GM18526 (cell line): ENCODE data around the gene STK32B.

Experiments
- POLR2A ChIP-seq: IDR thresholded peaks from 3 replicates; pipeline ENCODE4 v1.6.1; 2011; ENCODE audit not compliant: insufficient read length; ENCODE audit errors: extremely low read depth

STK32B gene

GRCh38 chr4:5044341-5044740, 6.9 kb upstream of the STK32B start:
- TF ChIP-seq POLR2A, result no peak

- TF ChIP-seq POLR2A, result no peak
Measured at GRCh38 chr4:5045097-5045496, 6.2 kb upstream of the STK32B start.

- no peak for TF ChIP-seq POLR2A
Measured at GRCh38 chr4:5048721-5049120, 2.6 kb upstream of the STK32B start.

- no peak for TF ChIP-seq POLR2A
Measured at GRCh38 chr4:5050520-5051277, 581 bp upstream of the STK32B start.

- TF ChIP-seq POLR2A, result no peak
Measured at GRCh38 chr4:5052204-5052702, 973 bp downstream of the STK32B start.

GRCh38 chr4:5052726-5053425, 1.6 kb downstream of the STK32B start:
- TF ChIP-seq POLR2A, result no peak

GRCh38 chr4:5054532-5054931, 3.3 kb downstream of the STK32B start:
- TF ChIP-seq POLR2A, result no peak

GRCh38 chr4:5055411-5055810, 4.1 kb downstream of the STK32B start:
- TF ChIP-seq POLR2A, result no peak

- no peak for TF ChIP-seq POLR2A
Measured at GRCh38 chr4:5066101-5066500, 14.8 kb downstream of the STK32B start.

GRCh38 chr4:5067908-5068307, 16.6 kb downstream of the STK32B start:
- no peak for TF ChIP-seq POLR2A

- TF ChIP-seq POLR2A, result no peak
Measured at GRCh38 chr4:5069901-5070300, 18.6 kb downstream of the STK32B start.

GRCh38 chr4:5072948-5073347, 21.7 kb downstream of the STK32B start:
- TF ChIP-seq POLR2A, result no peak

- TF ChIP-seq POLR2A, result no peak
Measured at GRCh38 chr4:5078009-5078408, 26.7 kb downstream of the STK32B start.

GRCh38 chr4:5079581-5079980, 28.3 kb downstream of the STK32B start:
- TF ChIP-seq POLR2A, result no peak

GRCh38 chr4:5081441-5081999, 30.2 kb downstream of the STK32B start:
- no peak for TF ChIP-seq POLR2A

- no peak for TF ChIP-seq POLR2A
Measured at GRCh38 chr4:5082376-5082775, 31.1 kb downstream of the STK32B start.
